Measurements from ENCODE around the gene REEP2. TPM values are rescaled to one million over a fixed set of nuclear protein-coding genes. Genes with fewer than 3 reads are reported as not detected.

Gene REEP2
- total and polyA plus RNA-seq, 2 experiments from 2014 or later = 5.0 to 8.6 TPM

- Histone ChIP-seq H3K9me2 (ENCODE audit: insufficient read depth) (no peaks in the 10 kb centered on the region), H4K20me1 (ENCODE audit: insufficient read depth) (no peaks in the 10 kb centered on the region), H3K4me1 (ENCODE audit: insufficient read depth) (peaks cover 27% of the 10 kb centered on the region), H3K4me3 (no peak overlapping the region), H3F3A (ENCODE audit: insufficient read depth) (peaks cover 9% of the 10 kb centered on the region; the same call in 1 of the 2 replicates), H3K79me2 (ENCODE audit: insufficient read depth) (no peaks in the 10 kb centered on the region), H3K27me3 (replicated peaks; ENCODE audit: insufficient read depth) (no peaks in the 10 kb centered on the region), H3K9ac (no peak overlapping the region), H3K27ac (0 out of 2 replicates have a peak overlapping the region, but pooled peaks have one; percentile 22), H3K9me3 (ENCODE audit: low read depth) (no peaks in the 10 kb centered on the region), H3K4me2 (ENCODE audit: unreplicated experiment) (no peak overlapping the region), H3K36me3 (ENCODE audit: low read depth) (no peaks in the 10 kb centered on the region), H2AFZ (no peak overlapping the region)
- no peak for TF ChIP-seq EZH2 (IDR thresholded peaks at IDR 0.05; ENCODE audit: insufficient read depth, poor library complexity, severe bottlenecking)
- TF ChIP-seq EZH2phosphoT487 (IDR thresholded peaks at IDR 0.05; ENCODE audit: insufficient read depth, low read depth) = no peak
- in situ Hi-C loops (cut with MboI) = no loop called here
- WGBS, 2 experiments (ENCODE audit: low coverage in 1 of 2, low lambda C conversion rate in 2 of 2, missing lambda C conversion rate in 2 of 2) = 38 to 43% methylated on average over 7 of the region's 7 CpGs
- DNase-seq = peak; percentile 76
Observed at GRCh38 chr5:138495351-138495750, 56.5 kb downstream of the REEP2 start.

Small RNA genes within 50 kb of the gene (small RNA-seq; reads per million reads assigned to genes)
- gene AC113403.1 (ENCODE audit: low read depth, low replicate concordance) = not detected

Other genes with a start within 250 kb of the REEP2 start
- 29.1 and 30.5 TPM in 2 replicates for gene CDC23, start 225.7 kb upstream of the REEP2 start, total RNA-seq (2014; rRNA removed; shearing (Covaris generic))
- 32.5 and 36.5 TPM in 2 replicates for gene CDC23, start 225.7 kb upstream of the REEP2 start, polyA plus RNA-seq (2016; fragmentation: Nextera tagmentation; extraction: Ambion mirVana)
- not detected in 2 replicates for gene GFRA3, start 164.4 kb upstream of the REEP2 start, total RNA-seq (2014; rRNA removed; shearing (Covaris generic))
- gene GFRA3, start 164.4 kb upstream of the REEP2 start, polyA plus RNA-seq (2016; fragmentation: Nextera tagmentation; extraction: Ambion mirVana) = not detected in 2 replicates
- 4.5 and 5.9 TPM in 2 replicates for gene CDC25C, start 107.3 kb upstream of the REEP2 start, total RNA-seq (2014; rRNA removed; shearing (Covaris generic))
- gene CDC25C, start 107.3 kb upstream of the REEP2 start, polyA plus RNA-seq (2016; fragmentation: Nextera tagmentation; extraction: Ambion mirVana) = 2.9 and 4.4 TPM in 2 replicates
- 26.8 and 34.8 TPM in 2 replicates for gene FAM53C, start 100.8 kb upstream of the REEP2 start, total RNA-seq (2014; rRNA removed; shearing (Covaris generic))
- 25.5 and 26.7 TPM in 2 replicates for gene FAM53C, start 100.8 kb upstream of the REEP2 start, polyA plus RNA-seq (2016; fragmentation: Nextera tagmentation; extraction: Ambion mirVana)
- 26.8 and 28.3 TPM in 2 replicates for gene KDM3B, start 86.4 kb upstream of the REEP2 start, total RNA-seq (2014; rRNA removed; shearing (Covaris generic))
- gene KDM3B, start 86.4 kb upstream of the REEP2 start, polyA plus RNA-seq (2016; fragmentation: Nextera tagmentation; extraction: Ambion mirVana) = 9.8 and 12.6 TPM in 2 replicates
- gene EGR1, start 26.4 kb downstream of the REEP2 start, total RNA-seq (2014; rRNA removed; shearing (Covaris generic)) = 14.3 and 19.0 TPM in 2 replicates
- 161 and 170 TPM in 2 replicates for gene EGR1, start 26.4 kb downstream of the REEP2 start, polyA plus RNA-seq (2016; fragmentation: Nextera tagmentation; extraction: Ambion mirVana)
- 124 and 136 TPM in 2 replicates for gene ETF1, start 104.2 kb downstream of the REEP2 start, total RNA-seq (2014; rRNA removed; shearing (Covaris generic))
- gene ETF1, start 104.2 kb downstream of the REEP2 start, polyA plus RNA-seq (2016; fragmentation: Nextera tagmentation; extraction: Ambion mirVana) = 74.1 and 76.0 TPM in 2 replicates
- gene HSPA9, start 136.3 kb downstream of the REEP2 start, total RNA-seq (2014; rRNA removed; shearing (Covaris generic)) = 380 and 564 TPM in 2 replicates
- 225 and 233 TPM in 2 replicates for gene HSPA9, start 136.3 kb downstream of the REEP2 start, polyA plus RNA-seq (2016; fragmentation: Nextera tagmentation; extraction: Ambion mirVana)